RPMI7951 (cell line): ENCODE data around the gene DHRS2. TPM values are rescaled to one million over a fixed set of nuclear protein-coding genes. Genes with fewer than 3 reads are reported as not detected.
A peak's percentile ranks its signal among the peaks of the same experiment; 100 is the strongest.
"Not testable (repeated sequence)": the region's sequence is repeated elsewhere in the genome, so short reads cannot be mapped to it uniquely, and the experiment has no call there.

Experiments
- DNase-seq: peaks from one replicate; pipeline ENCODE4 v3.0.0-alpha.2; 2012; ENCODE audit warnings: low read depth
- total RNA-seq: library from RNA; depleted of rRNA; stranded (reverse); fragments of >200 nt; shearing (Covaris generic); gene quantifications from 2 replicates; pipeline ENCODE4 v1.2.3, GENCODE V29; 2014

DHRS2 gene
- total RNA-seq, 1 experiment from 2014 or later: 8.7 TPM

GRCh38 chr14:23632461-23633159, 3.6 kb upstream of the DHRS2 start:
- no peak for DNase-seq

DNA sequence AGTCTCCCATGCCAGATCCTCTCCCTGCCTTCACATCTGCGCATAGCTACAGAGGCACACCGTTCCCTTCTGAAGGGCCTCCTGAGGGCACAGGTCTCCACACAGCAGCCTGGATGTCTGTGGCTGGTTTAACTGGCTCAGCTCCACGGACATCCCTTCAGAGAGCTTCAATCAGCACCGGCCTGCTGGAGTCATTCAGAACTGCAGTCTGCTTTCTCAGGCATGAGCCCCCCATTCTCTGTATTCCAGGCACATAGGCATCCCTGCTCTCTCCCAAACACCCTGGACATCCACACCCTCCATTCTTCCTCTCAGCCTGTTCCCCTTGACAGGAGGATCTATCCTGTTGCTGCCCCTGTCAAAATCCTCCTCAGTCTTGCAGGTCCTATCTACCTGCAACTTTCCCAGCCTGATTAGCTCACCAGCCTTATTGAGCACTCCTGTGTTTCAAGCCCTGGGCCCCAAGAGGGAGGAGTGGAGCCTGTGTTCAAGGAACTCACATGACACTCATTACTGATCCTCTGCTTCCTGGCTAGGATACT, 2.9 kb upstream of the DHRS2 start:
- no peak for DNase-seq

- DNase-seq: not testable (repeated sequence)
Measured at GRCh38 chr14:23634698-23635412, 1.3 kb upstream of the DHRS2 start.

GRCh38 chr14:23637312-23637654, 1.1 kb downstream of the DHRS2 start:
- not testable (repeated sequence) for DNase-seq

DNA sequence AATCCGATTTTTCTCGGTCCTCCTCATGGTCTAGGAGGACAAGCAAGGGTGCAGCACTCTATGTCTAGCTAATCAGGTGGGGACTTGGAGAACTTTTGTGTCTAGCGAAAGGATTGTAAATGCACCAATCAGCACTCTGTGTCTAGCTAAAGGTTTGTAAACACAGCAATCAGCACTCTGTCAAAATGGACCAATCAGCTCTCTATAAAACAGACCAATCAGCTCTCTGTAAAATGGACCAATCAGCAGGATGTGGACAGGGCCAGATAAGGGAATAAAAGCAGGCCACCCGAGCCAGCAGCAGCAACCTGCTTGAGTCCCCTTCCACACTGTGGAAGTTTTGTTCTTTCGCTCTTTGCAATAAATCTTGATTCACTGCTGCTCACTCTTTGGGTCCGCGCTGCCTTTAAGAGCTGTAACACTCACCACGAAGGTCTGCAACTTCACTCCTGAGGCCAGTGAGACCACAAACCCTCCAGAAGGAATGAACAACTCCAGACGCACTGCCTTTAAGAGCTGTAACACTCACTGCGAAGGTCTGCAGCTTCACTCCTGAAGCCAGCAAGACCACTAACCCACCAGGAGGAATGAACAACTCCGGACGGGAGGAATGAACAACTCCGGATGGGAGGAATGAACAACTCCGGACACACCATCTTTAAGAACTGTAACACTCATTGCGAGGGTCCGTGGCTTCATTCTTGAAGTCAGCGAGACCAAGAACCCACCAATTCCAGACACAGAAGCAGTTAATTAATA, 1.7 kb downstream of the DHRS2 start:
- not testable (repeated sequence) for DNase-seq

DNA sequence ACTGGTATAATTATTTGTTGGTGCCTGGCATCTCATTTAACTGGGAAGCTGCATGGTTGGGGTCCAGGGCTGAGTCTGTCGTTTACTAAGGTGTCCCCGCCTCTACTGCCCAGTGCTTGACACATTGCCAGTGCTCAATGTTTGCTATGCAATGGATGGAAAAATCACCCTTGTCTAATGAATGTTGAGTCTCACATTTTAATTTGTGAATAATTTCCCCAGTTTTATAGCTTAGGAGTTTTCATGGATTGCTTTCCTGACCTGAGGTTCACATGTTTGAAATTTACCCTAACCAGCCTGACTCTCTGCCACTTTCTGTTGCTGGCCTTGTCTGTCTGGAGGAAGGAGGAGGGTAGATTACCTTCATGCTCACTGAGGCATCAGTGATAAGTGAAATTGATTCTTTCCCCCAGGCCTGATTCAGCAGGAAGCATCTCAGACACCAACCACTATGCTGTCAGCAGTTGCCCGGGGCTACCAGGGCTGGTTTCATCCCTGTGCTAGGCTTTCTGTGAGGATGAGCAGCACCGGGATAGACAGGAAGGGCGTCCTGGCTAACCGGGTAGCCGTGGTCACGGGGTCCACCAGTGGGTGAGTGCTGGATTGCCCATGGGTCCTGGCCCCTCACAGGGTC, 2.4 kb downstream of the DHRS2 start:
- peak; percentile 67 for DNase-seq

DNA sequence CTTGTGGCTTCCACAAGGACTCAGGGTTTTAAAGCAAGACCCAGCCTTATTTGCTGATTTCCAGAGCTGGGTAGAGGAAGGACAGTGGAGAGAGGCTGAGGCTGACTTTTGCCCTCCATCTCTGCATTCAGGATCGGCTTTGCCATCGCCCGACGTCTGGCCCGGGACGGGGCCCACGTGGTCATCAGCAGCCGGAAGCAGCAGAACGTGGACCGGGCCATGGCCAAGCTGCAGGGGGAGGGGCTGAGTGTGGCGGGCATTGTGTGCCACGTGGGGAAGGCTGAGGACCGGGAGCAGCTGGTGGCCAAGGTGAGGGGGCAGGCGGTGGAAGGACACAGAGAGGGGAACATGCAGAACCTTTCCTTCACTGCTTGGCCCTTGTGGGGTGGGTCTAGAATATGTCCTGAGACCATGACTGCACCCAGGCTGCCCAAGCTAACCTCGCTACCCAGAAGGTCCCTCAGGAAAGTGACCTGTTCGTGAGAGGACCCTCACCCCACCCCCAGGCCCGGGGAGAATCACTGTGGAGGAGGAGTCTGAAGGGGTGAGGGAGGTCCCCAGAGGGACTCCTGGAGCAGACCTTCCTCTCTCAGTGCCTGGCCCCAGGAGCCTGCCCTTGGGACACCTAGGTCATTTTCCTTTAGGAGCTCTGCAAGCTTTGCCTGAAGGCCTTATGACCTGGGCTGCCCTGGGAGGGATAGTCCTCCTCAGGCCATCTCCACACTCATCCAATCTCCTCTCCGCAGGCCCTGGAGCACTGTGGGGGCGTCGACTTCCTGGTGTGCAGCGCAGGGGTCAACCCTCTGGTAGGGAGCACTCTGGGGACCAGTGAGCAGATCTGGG, 3.1 kb downstream of the DHRS2 start:
- DNase-seq: no peak

GRCh38 chr14:23639891-23640523, 3.8 kb downstream of the DHRS2 start:
- no peak for DNase-seq

- DNase-seq: peak; percentile 73
Measured at GRCh38 chr14:23640524-23641141, 4.5 kb downstream of the DHRS2 start.

DNA sequence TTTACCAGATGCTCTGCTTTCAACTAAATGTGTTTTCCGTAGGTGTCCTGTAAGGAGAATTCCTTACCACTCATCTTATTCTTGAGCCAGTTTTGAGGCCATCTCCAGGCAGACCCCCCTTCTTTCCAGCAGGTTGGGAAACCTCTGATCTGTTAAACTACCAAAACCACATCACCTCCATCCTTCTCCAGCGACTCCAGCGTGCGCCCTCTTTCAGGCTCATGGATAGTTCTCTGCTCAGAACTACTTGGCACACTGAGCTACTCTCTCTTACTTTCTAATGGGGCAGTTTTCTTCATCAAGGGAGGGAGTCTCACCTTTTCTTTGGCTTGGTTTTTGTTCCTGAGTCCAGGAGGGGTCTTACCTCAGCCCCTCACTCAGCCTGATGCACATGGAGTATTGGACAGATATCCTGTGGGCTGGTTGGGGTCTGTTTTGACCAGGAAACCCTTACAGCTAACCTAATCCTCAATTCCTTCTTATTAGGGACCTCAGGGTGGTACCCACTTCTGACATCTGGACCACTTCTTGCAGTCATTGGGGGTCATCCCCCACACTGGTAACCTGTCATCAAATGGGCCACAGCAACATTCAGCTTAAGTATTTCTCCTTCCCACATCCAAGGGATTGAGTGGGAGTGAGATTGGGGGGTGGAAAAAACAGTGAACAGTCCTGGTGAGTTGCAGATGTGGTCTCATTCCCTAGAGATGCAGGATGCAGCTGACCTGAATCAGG, 5.2 kb downstream of the DHRS2 start:
- no peak for DNase-seq

GRCh38 chr14:23641915-23642588, 5.9 kb downstream of the DHRS2 start:
- no peak for DNase-seq

- no peak for DNase-seq
Measured at GRCh38 chr14:23643533-23644194, 7.5 kb downstream of the DHRS2 start.

GRCh38 chr14:23644195-23644918, 8.2 kb downstream of the DHRS2 start:
- no peak for DNase-seq

DNA sequence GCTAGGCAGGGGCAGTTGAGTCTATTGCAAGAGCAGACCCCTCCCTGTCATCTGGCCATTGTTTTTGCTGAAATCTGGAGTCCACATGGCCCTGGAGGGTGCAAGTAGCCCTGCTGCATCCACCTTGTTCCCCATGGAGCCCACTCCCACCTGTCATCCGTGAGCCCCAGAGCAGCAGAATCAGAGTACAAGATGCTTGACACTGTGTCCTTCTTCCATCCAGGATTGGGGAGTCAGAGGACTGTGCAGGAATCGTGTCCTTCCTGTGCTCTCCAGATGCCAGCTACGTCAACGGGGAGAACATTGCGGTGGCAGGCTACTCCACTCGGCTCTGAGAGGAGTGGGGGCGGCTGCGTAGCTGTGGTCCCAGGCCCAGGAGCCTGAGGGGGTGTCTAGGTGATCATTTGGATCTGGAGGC, 8.8 kb downstream of the DHRS2 start:
- DNase-seq: no peak

- DNase-seq: no peak
Measured at GRCh38 chr14:23645504-23645811, 9.3 kb downstream of the DHRS2 start.

GRCh38 chr14:23645812-23646647, 9.9 kb downstream of the DHRS2 start:
- no peak for DNase-seq
